ENCODE results near the gene NUP85.
"Not testable (repeated sequence)": the region's sequence is repeated elsewhere in the genome, so short reads cannot be mapped to it uniquely, and the experiment has no call there.

The NUP85 gene

GRCh38 chr17:75199886-75200618 lies 5.4 kb upstream of the NUP85 start:
- no peak for DNase-seq (ENCODE audit: low read depth in 2 of 3, low spot score in 2 of 3)

- DNase-seq (ENCODE audit: low read depth in 2 of 3, low spot score in 2 of 3): no peak
Measured at GRCh38 chr17:75205793-75206163, 299 bp downstream of the NUP85 start.

GRCh38 chr17:75207050-75207407 lies 1.6 kb downstream of the NUP85 start:
- not testable (repeated sequence) for DNase-seq (ENCODE audit: low read depth in 2 of 3, low spot score in 2 of 3)

DNA sequence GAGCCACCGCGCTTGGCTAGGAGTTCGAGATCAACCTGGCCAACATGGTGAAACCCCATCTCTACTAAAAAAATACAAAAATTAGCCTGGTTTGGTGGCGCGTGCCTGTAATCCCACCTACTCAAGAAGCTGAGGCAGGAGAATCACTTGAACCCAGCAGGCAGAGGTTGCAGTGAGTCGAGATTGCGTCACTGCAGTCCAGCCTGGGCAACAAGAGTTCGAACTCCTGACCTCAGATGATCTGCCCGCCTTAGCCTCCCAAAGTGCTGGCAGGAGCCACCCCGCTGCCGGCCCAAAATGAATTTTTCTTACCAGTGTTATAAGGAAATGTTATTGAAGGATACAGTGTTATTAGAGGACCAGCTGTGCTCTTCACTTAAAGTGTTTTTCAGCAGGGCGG lies 2.3 kb downstream of the NUP85 start:
- no peak for DNase-seq (ENCODE audit: low read depth in 2 of 3, low spot score in 2 of 3)

DNA sequence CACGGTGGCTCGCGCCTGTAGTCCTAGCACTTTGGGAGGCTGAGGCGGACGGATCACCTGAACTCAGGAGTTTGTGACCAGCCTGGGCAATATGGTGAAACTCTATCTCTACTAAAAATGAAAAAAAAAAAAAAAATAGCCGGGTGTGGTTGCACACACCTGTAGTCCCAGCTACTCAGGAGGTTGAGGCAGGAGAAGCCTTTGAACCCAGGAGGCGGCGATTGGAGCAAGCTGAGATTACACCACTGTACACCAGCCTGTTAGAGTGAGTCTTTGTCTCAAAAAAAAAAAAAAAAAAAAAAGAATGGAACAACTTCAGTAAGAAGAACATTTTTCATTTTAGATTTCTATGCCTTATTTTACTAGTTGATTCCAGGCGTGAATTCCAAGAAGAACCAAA lies 2.7 kb downstream of the NUP85 start:
- no peak for DNase-seq (ENCODE audit: low read depth in 2 of 3, low spot score in 2 of 3)

- no peak for DNase-seq (ENCODE audit: low read depth in 2 of 3, low spot score in 2 of 3)
Measured at GRCh38 chr17:75209061-75209460, 3.6 kb downstream of the NUP85 start.

GRCh38 chr17:75218131-75218530 lies 12.7 kb downstream of the NUP85 start:
- no peak for DNase-seq (ENCODE audit: low read depth in 2 of 3, low spot score in 2 of 3)

DNA sequence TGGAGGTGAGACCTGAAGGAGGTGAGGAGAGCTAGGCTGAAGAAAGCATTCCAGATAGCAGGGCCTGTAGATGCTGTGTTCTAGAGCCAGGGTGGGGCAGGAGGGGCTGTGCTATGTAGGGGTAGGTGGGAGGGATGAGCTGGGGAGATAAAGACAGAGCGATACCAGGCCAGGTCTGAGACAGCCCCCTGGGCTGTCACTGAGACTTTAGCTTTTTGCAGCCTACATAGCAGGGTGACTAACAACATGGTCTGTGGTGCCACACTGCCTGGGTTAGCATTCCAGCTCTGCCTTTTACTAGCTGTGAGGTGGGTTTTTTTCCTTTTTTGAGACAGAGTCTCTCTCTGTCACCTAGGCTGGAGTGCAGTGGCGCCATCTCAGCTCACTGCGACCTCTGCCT lies 14.3 kb downstream of the NUP85 start:
- no peak for DNase-seq (ENCODE audit: low read depth in 2 of 3, low spot score in 2 of 3)

DNA sequence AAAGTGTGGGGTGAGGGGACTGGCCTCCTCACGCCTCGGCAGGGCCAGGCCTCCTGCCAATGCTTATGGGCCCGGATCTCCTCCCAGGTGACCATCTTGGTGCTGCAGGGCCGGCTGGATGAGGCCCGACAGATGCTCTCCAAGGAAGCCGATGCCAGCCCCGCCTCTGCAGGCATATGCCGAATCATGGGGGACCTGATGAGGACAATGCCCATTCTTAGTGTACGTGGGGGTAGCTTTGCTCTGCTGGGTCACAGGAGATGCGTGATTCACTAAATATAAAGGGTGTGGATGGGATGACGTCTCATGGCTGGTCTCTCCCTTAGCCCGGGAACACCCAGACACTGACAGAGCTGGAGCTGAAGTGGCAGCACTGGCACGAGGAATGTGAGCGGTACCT lies 19.5 kb downstream of the NUP85 start:
- no peak for DNase-seq (ENCODE audit: low read depth in 2 of 3, low spot score in 2 of 3)

DNA sequence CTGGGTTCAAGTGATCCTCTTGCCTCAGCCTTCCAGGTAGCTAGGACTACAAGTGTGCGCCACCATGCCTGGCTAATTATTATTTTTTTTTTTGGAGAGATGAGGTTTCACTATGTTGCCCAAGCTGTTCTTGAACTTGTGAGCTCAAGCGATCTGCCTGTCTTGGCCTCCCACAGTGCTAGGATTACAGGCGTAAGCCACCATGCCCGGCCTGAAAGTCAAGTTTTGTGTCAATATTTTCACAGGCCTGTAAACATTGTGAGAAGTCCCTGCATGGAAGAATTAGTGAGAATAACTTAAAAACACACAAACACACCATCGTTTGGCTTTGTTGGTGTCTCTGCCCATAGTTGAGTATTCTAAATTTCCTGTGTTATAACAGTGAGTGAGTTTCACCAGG lies 22.2 kb downstream of the NUP85 start:
- no peak for DNase-seq (ENCODE audit: low read depth in 2 of 3, low spot score in 2 of 3)

DNA sequence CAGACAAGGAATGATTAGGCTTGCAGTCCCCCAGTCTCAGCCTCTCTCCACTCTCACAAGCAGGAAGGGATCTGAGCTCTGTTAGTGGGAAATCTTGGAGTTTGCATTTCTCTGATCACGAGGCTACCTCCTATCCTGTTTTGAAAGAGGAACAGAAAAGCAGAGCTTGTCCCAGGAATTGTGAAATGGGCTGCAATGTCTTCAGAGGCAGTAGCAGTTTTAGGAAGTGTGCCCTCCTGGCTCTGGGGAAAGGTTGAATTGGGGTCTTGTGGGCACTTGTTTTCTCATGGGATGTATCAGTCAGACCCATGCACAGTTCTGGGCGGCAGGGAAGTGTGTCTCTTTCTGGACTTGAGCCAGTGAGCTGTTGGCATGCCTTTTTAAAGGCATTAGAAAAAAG lies 22.8 kb downstream of the NUP85 start:
- DNase-seq (ENCODE audit: low read depth in 2 of 3, low spot score in 2 of 3): no peak

- DNase-seq (ENCODE audit: low read depth in 2 of 3, low spot score in 2 of 3): no peak
Measured at GRCh38 chr17:75228847-75229246, 23.4 kb downstream of the NUP85 start.

GRCh38 chr17:75231071-75231470 lies 25.6 kb downstream of the NUP85 start:
- no peak for DNase-seq (ENCODE audit: low read depth in 2 of 3, low spot score in 2 of 3)

DNA sequence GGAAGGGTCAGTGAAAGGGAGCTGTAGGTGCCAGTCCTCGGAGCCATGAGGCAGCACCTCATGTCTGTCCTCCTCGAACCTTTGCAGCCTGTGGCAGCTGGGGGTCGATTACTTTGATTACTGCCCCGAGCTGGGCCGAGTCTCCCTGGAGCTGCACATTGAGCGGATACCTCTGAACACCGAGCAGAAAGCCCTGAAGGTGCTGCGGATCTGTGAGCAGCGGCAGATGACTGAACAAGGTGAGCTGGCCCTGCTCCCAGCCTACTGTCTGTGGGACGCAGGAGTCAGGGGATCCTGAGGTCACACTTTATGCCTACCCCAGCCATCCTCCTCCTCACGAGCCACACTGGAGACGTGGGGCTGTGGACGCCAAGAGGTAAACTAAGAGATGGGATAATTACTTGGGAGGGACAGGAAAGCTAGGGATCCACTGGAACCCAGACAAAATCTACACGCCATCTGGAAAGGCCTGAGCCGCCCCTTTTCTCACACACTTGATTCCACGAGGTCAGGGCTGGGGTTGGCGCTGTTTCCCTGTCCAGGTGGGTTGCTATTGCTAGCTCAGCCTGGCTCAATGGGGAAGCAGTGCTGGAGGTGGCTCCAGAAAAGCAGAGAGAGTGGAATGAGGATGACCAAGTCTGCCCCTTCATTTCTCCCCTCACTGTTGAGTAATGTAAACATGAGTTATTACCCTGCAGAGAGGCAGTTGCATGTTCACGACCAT lies 26.4 kb downstream of the NUP85 start:
- DNase-seq (ENCODE audit: low read depth in 2 of 3, low spot score in 2 of 3): no peak

- no peak for DNase-seq (ENCODE audit: low read depth in 2 of 3, low spot score in 2 of 3)
Measured at GRCh38 chr17:75232786-75233185, 27.3 kb downstream of the NUP85 start.

DNA sequence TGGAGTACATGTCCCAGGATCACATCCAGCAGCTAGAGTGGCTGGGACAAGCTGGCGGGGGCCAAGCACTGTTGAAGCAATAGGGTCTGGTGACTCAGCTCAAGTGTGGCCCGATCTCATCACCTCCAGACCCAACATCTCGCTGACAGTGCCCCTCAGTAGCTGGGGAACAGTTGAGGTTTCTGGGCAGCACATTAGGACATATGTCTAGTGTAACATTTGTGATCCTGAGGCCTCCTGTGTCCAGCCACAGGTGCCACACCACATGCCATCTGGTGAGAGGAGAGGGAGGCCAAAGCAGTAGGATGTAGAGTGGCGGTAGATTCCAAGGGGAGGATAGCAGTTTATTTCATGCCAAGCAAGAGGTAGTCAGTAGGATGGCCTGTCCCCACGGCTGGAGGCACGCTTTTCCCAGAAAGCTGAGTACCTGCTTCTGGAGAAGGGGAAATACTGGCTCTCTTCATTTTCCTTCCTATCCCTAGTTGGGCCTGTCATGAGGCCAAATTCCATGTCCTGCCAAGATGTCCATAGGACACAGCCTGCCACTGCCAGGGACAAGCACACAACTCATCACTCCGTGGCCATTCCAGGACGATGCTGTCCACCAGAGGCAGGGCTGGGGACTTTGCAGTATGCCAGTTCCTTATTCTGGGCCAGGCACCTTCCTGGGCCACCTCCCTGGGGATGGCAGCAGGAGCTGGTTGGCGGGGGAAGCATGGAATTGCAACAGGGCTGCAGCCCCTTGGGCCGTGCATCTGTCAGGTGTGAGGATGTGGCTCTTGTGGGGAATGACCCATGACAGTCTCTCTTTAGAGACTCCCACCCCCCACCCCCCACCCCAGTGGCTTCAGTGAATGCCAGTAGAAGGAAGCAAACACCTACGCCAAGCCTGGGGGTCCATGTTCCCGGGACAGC lies 31.9 kb downstream of the NUP85 start:
- no peak for DNase-seq (ENCODE audit: low read depth in 2 of 3, low spot score in 2 of 3)

GRCh38 chr17:75238020-75238580 lies 32.6 kb downstream of the NUP85 start:
- no peak for DNase-seq (ENCODE audit: low read depth in 2 of 3, low spot score in 2 of 3)

DNA sequence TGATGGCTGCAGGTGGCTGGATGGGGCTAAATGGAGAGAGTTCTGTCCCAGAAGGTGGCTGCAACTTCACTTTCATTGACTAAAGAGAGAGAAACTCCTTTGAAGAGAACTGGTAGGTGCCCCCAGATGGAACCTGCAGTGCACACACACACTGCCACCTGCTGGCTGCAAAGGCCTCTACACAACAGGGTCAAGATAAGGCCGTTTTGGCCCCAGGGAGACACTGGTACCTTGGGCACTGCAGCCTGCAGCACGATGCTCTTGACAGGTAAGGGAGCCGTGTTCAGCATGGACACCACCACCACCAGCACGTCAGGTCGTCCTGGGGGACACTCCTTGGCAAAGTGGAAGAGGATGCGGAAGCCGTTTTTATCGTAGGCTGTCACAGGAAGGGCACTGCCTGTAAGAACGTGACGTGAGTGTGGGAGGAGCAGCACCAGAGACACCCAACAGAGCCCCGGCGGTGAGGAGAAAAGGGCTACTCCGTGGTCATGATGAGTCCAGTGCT lies 33.3 kb downstream of the NUP85 start:
- no peak for DNase-seq (ENCODE audit: low read depth in 2 of 3, low spot score in 2 of 3)

DNA sequence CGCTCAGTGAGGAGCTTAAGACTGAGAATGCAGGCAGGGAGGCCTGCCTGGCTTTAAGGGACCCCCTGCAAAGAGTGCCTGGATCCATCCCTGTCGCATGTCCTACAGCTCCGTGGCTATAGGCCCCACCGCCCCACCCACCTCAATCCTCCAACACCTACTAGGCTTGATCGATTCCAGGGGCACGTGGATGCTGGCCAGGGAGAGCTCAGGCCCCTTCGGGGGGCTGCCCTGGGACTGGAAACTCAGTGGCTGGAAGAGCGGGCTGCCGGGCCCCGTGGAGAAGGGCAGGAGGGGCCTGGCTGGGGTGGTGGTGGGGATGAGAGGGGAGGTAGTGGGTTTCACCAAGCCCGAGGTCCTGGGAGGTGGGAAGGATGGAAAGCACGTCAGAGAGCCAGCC lies 33.7 kb downstream of the NUP85 start:
- no peak for DNase-seq (ENCODE audit: low read depth in 2 of 3, low spot score in 2 of 3)

GRCh38 chr17:75239778-75240393 lies 34.4 kb downstream of the NUP85 start:
- DNase-seq (ENCODE audit: low read depth in 2 of 3, low spot score in 2 of 3): no peak
